Measurements from ENCODE around the gene FGGY. TPM values are rescaled to one million over a fixed set of nuclear protein-coding genes. Genes with fewer than 3 reads are reported as not detected.
"Not testable (repeated sequence)": the region's sequence is repeated elsewhere in the genome, so short reads cannot be mapped to it uniquely, and the experiment has no call there.

Gene FGGY
- total RNA-seq, 1 experiment from 2014 or later, result 16.2 TPM

DNA sequence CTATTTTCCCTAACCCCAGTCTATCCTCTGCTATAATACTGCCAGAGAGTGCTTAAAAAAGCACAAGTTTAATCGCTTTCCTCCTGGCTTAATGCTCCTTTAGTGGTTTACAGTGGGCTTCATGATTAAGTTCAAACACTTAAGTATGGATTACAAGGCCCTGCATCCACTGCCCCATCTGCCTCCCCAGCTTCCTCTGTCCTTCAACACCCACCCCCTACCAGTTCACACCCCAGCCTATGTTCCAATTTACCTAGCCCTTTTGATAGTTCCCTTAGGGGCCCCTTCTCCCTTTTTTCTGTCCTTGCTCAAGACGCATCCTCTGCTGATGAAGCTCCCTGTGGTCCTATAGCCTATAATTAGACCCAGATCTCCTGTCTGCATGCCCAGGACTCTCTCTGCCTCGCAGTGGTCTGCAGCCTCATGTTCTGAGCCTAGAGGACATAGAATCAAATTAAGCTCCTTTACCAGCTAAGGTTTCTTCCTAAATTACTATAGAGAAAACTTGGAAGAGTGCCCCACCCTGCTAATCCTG, 212.5 kb downstream of the FGGY start:
- DNase-seq (ENCODE audit: low read depth), result no peak

DNA sequence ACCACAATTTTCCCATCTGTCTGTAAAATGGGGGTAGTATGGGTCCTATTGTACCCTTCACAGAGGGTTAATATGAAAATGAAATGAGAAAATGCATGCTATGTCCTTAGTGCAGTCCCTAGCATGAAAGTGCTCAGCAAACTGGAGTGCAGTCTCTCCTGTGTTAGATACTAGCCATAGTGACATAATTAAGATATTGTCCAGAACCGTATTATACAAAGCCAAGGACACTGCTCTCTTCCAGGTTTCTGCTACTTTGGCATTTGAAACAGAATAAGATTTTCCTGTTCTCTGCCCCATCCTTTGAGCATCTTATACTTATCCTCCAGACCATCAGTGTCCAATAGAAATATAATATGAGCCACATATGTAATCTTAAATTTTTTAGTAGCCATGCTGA, 213.4 kb downstream of the FGGY start:
- no peak for DNase-seq (ENCODE audit: low read depth)

GRCh38 chr1:59511476-59512465, 214.9 kb downstream of the FGGY start:
- no peak for DNase-seq (ENCODE audit: low read depth)

- DNase-seq (ENCODE audit: low read depth), result no peak
Measured at GRCh38 chr1:59512702-59513101, 215.8 kb downstream of the FGGY start.

DNA sequence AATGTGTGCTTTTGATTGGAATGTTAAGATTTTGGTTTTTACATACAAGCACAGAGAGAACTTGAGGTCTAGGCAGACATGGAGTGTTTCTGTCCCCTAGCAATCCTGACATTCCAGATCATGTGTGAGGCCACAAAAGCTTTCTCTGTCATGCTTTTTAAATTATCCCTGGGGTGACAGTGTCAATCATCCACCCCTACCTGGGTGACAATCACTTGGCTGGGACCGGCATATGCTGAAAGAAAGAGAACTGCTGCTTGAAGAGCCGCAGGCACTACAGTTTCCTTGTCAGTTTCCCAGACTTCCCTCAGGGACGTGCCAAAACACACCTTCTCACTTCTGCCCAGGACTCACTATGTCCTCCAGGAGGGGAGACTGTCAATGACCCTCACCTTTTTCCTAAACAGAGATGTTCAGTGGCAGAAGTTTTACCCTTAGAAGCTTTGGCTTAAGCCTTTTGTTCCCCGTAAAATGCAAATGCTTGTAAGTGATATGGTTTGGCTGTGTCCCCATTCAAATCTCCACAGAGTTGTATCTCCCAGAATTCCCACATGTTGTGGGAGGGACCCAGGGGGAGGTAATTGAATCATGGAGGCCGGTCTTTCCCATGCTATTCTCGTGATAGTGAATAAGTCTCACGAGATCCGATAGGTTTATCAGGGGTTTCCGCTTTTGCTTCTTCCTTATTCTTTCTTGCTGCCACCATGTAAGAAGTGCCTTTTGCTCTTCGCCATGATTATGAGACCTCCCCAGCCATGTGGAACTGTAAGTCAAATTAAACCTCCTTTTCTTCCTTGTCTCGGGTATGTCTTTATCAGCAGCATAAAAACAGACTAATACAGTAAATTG, 217.4 kb downstream of the FGGY start:
- DNase-seq (ENCODE audit: low read depth), result no peak

DNA sequence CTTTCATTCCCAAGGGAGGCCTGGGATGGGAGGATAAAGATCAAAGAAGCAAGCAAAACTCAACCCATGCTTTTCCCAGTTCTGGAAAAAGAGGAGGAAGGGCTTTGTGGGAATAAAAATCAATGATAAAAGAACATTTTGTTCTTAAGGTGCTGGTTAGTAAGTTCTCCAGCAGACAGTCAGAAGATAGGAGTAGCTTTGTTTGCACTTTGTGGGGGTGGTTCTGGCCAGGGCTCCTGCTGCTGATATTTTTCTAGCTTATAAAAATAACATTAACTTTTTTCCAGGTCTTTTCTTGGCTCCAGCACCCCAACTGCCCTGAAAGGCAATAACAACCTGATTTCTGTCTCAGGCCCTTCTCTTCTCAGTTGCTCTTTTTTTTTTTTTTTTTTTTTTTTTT, 220.0 kb downstream of the FGGY start:
- peak; percentile 56 for DNase-seq (ENCODE audit: low read depth)

DNA sequence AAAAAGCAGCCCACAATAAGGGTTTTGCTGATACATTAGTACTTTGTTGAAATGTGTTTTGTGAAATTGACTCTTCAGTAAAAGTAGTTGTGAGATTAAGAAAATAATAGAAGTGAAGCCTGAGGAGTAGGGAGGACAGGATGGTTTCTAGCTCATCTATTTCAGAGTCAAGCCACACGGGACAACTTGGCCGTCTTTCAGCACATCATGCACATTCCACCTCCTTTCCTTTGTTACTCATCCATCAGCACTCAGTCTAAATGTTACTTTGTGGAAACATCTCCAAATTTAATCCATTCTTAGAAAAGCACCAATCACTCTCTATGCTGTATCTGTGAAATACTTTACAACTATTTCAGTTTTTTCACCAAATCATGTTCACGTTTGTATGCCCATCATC, 223.3 kb downstream of the FGGY start:
- peak; percentile 50 for DNase-seq (ENCODE audit: low read depth)

GRCh38 chr1:59520827-59521418, 224.0 kb downstream of the FGGY start:
- DNase-seq (ENCODE audit: low read depth), result peak; percentile 78

DNA sequence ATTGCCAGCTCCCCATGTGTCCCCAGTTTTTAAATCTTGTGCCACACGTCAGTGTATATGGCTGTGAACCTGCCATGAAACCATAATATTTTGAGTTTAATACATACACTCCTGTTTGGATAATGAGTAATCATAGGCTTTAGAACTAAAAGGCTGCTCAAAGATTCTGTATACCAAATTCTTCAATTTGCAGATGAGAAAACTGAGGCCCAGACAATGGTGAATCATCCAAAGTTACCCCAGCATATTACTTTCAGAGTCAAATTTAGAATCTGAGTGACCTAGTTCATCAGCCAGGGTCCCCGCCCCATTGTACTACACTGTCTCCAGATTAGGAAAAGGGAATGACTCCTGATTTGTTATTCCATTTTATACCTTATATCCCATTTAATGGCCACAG, 224.6 kb downstream of the FGGY start:
- peak; percentile 50 for DNase-seq (ENCODE audit: low read depth)

- DNase-seq (ENCODE audit: low read depth), result no peak
Measured at GRCh38 chr1:59522925-59523505, 226.1 kb downstream of the FGGY start.

- DNase-seq (ENCODE audit: low read depth), result no peak
Measured at GRCh38 chr1:59523745-59524450, 227.0 kb downstream of the FGGY start.

DNA sequence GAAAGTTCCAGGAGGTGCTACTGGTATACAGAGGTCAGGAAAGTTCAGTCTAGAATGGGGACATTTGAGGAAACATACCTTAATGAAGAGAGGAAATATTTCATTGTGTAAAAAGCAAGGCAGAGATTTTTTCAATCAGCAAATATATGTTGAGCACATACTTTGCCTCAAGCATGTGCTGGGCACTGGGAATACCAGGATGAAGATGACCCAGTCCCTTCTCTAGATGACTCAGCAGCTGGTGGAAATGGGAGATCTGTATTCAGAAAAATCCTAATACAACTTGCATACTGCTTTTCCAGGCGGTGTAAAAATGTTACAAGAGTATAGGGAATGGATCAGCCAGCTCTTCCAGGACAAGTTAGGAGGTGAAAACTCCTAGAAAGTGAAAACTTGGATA, 229.3 kb downstream of the FGGY start:
- peak; percentile 43 for DNase-seq (ENCODE audit: low read depth)

DNA sequence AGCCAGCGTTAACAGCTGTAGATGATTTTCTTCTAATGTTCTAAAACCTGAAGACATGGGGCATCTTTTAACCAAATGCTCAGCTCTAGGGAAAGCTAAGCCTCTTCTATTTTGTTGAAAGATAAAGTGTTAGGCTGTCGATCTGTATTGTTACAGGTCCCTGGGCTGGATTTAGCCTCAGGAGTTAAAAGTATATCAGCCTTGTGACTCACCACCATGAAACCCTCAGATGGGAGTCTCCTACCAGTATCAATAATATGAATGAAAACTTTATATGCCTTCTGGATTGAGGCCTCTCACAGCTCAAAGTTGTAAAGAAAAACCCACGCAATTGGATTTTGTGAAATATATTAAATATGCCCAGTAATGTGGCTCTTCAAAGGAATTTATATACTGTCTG, 231.6 kb downstream of the FGGY start:
- no peak for DNase-seq (ENCODE audit: low read depth)

GRCh38 chr1:59528900-59529299, 232.0 kb downstream of the FGGY start:
- DNase-seq (ENCODE audit: low read depth), result no peak

DNA sequence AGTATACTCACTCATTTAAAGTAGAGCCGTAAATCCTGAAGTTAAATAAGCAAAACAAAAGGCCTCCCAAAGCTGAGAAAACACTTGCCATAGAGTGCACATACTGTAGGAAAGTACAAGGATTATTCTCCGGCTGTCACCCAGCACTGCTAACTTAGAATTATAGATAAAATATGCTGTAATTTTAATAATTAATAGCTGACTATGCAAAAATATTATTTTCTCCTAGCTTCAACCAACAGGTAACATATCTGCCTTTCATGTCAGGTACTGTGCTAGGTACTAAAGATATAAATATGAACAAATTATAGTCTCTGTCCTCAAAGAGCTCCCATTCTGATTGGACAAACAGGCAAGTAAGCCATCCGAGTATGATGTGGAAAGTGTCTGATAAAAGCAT, 233.2 kb downstream of the FGGY start:
- DNase-seq (ENCODE audit: low read depth), result no peak

GRCh38 chr1:59532102-59532501, 235.2 kb downstream of the FGGY start:
- DNase-seq (ENCODE audit: low read depth), result no peak

GRCh38 chr1:59538476-59538875, 241.6 kb downstream of the FGGY start:
- DNase-seq (ENCODE audit: low read depth), result not testable (repeated sequence)

DNA sequence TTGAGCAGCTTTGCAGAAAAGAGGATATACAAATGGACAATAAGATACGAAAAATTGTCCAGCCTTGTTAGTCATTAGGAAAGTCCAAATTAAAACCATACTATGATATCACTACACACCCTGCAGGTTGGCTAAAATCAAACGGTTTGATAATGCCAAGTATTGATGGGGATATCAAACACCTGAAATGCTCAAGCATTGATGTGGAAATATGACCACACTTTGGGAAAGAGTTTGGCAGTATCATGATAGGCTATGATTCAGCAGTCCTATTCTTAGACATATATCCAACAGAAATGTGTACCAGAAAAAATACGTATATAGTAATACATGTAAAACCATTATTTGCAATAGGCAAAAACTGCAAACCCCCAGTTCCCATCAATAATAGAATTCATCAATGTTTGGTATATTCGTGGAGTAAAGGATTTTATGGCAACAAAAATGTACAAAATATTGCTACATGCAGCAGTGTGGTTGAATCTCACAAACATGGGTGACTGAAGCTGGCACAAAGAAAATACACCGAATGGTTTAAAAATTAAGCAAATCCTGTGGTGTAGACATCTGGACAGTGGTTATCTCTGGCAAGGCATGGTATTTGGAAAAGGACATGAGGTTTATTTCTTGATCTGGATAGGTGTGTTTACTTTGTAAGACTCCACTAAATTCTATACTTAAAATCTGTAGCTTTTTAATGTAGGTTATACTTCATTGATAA, 243.2 kb downstream of the FGGY start:
- DNase-seq (ENCODE audit: low read depth), result no peak

DNA sequence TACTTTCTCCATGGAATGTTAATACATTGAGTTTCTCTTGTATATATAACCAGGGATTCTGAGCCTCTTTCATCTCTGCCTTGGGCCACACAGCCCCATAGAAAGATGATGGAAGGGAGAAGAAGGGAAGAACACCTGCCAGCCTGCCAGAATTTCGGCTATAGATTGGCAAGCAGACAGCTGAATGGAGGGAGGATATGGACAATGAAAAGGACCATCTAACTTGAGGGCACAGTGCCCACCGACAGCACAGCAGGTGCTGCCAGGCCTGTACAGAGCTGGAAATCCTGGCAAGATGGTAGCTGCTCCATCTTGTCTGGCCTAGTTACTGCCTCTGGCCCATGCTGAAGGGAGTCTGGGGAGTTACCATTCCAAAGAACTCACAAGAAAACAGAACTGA, 244.3 kb downstream of the FGGY start:
- DNase-seq (ENCODE audit: low read depth), result no peak

DNA sequence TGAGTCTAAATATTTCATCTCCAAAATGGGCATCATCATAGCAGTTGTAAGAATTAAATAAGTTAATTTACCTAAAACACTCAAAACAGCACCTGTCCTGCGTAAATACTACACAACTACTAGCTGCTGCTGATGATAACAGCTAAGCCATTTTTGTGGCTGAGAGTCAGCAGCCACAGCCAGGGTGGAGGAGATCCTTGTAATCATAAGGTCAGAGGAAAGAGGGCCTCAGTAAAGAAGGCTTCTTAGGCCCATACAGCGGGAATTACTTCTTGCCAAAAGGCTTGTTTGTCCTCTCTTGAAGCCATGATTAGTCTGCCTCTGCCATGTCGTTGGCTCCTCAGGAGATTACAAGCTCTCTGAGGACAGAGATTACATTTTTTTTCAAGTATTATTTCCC, 245.0 kb downstream of the FGGY start:
- DNase-seq (ENCODE audit: low read depth), result peak; percentile 55
